MCF 10A (cell line): ENCODE results near the gene SYCP2L. TPM values are rescaled to one million over a fixed set of nuclear protein-coding genes. Genes with fewer than 3 reads are reported as not detected.
A peak's percentile ranks its signal among the peaks of the same experiment; 100 is the strongest.

Source experiments
- BruUV-seq: library from RNA; stranded (reverse); fragments of 400-500 nt; replicated peaks from 2 replicates; lab custom pipeline; 2021; lab: Mats Ljungman, UMichigan
- CTCF ChIA-PET: fragments of 300-600 bp; sonication (Branson Sonifier 250); formaldehyde crosslinking; extraction: SDS; loops from one replicate; lab custom pipeline; 2021; ENCODE audit warnings: antibody characterized with exemption, inconsistent platforms; lab: Yijun Ruan, JAX
- POLR2A ChIA-PET: fragments of 300-600, 350-650 bp; sonication (Branson Sonifier 250); formaldehyde crosslinking; extraction: SDS; loops from one replicate; lab custom pipeline; 2020; ENCODE audit warnings: antibody characterized with exemption, inconsistent platforms; lab: Yijun Ruan, JAX
- DNase-seq: peaks from one replicate; pipeline ENCODE4 v3.0.0-alpha.2; 2018; ENCODE audit not compliant: unreplicated experiment
- H3K27ac Mint-ChIP-seq: one replicate; pipeline ENCODE4 v1.8.0; 2022; ENCODE audit warnings: mild to moderate bottlenecking, low read depth, mixed read lengths; ENCODE audit not compliant: unreplicated experiment
- H3K27me3 Mint-ChIP-seq: one replicate; pipeline ENCODE4 v1.8.0; 2022; ENCODE audit warnings: mixed read lengths; ENCODE audit not compliant: insufficient read depth, unreplicated experiment
- H3K36me3 Mint-ChIP-seq: one replicate; pipeline ENCODE4 v1.8.0; 2022; ENCODE audit warnings: mild to moderate bottlenecking, moderate library complexity, mixed read lengths; ENCODE audit not compliant: insufficient read depth, unreplicated experiment
- H3K4me1 Mint-ChIP-seq: one replicate; pipeline ENCODE4 v1.8.0; 2022; ENCODE audit warnings: mixed read lengths; ENCODE audit not compliant: insufficient read depth, unreplicated experiment
- H3K4me3 Mint-ChIP-seq: one replicate; pipeline ENCODE4 v1.8.0; 2022; ENCODE audit warnings: mild to moderate bottlenecking, moderate library complexity, mixed read lengths; ENCODE audit not compliant: unreplicated experiment
- H3K9me3 Mint-ChIP-seq: one replicate; pipeline ENCODE4 v1.8.0; 2022; ENCODE audit warnings: mixed read lengths; ENCODE audit not compliant: unreplicated experiment
- intact Hi-C: fragments of 100-400 bp; cut with micrococcal nuclease; formaldehyde crosslinking; loops from 2 replicates; pipeline ENCODE4 v1.14.1; 2022
- total RNA-seq: library from RNA; stranded (reverse); gene quantifications from 2 replicates; pipeline ENCODE4 v1.2.3, GENCODE V29; 2022
- TF ChIP-seq, protein P1 (sequence below): fragments of 200-600 bp; IDR thresholded peaks from one replicate; pipeline ENCODE4 v1.8.0; 2022; ENCODE audit warnings: antibody characterized with exemption, mild to moderate bottlenecking; ENCODE audit not compliant: unreplicated experiment

The SYCP2L gene
- total RNA-seq, 1 experiment from 2014 or later: not detected

DNA sequence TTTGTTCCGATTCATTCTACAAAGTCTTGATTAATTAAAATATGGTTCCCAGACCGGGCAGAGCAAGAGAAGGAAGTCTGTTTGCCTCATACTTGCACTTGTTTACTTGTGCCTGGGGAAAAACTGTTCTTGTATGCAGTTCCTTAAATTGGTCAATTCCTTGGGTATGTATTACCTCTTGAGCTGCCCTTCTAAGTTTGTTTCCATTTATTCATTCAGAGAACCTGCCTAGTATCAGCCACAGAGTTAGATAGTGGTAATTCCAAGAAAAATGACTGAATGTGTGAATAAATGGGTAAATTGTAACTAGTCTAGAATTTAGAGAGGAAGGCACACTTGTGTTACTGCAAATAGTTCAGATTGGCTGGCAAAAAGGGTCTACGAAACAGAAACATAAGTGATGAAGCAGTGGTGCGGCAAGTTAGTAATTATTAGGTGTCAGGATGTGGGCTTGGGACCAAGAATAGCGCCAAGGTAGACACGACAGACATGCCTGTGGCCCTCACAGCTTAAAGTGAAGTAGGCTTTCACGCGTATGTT is 48.0 kb upstream of the SYCP2L start:
- TF ChIP-seq, protein P1, sequence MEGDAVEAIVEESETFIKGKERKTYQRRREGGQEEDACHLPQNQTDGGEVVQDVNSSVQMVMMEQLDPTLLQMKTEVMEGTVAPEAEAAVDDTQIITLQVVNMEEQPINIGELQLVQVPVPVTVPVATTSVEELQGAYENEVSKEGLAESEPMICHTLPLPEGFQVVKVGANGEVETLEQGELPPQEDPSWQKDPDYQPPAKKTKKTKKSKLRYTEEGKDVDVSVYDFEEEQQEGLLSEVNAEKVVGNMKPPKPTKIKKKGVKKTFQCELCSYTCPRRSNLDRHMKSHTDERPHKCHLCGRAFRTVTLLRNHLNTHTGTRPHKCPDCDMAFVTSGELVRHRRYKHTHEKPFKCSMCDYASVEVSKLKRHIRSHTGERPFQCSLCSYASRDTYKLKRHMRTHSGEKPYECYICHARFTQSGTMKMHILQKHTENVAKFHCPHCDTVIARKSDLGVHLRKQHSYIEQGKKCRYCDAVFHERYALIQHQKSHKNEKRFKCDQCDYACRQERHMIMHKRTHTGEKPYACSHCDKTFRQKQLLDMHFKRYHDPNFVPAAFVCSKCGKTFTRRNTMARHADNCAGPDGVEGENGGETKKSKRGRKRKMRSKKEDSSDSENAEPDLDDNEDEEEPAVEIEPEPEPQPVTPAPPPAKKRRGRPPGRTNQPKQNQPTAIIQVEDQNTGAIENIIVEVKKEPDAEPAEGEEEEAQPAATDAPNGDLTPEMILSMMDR: no peak
- CTCF ChIA-PET: interaction anchor here (1.0 kb wide), 1 partner anchor 360 kb away, joined by 3 read pairs; no protein-coding TSS in a partner anchor
- POLR2A ChIA-PET: interaction anchor here (0.7 to 1.0 kb wide), 2 partner anchors 12 to 764 kb away, joined by 3 read pairs; no protein-coding TSS in a partner anchor
- no TSS peak for BruUV-seq
- H3K4me3 Mint-ChIP-seq: peak overlapping the region; percentile 74
- intact Hi-C loops: no loop called here
- DNase-seq: no peak
- H3K36me3 Mint-ChIP-seq: no peaks in the 10 kb centered on the region
- H3K27me3 Mint-ChIP-seq: peaks cover 66% of the 10 kb centered on the region
- H3K27ac Mint-ChIP-seq: peak overlapping the region; percentile 66
- H3K4me1 Mint-ChIP-seq: peaks cover 9% of the 10 kb centered on the region
- H3K9me3 Mint-ChIP-seq: no peaks in the 10 kb centered on the region

DNA sequence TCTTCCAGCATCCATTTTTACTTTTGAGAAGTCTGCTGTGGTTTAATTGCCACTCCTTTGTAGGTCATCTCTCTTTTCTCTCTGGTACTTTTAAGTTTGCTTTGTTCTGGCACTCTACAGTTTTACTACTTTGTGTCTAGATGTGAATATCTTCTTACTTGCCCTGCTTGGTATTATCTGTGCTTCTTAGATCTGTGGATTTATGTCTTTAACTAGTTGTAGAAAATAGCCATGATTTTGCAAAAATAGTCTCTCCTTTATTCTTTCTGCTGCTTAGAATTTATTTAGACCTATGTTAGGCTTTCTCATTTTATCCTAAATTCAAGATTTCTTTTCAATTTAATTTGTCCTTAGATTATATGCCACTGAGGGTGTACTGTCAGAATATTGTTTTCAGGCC is 43.3 kb upstream of the SYCP2L start:
- TF ChIP-seq, protein P1: no peak
- POLR2A ChIA-PET: no interaction called here
- Mint-ChIP-seq H3K36me3 (no peaks in the 10 kb centered on the region), H3K9me3 (no peaks in the 10 kb centered on the region), H3K4me1 (peaks cover 4% of the 10 kb centered on the region), H3K4me3 (no peak overlapping the region), H3K27me3 (peaks cover 39% of the 10 kb centered on the region), H3K27ac (no peak overlapping the region)
- intact Hi-C loops: no loop called here
- no TSS peak for BruUV-seq
- CTCF ChIA-PET: no interaction called here
- DNase-seq: no peak

DNA sequence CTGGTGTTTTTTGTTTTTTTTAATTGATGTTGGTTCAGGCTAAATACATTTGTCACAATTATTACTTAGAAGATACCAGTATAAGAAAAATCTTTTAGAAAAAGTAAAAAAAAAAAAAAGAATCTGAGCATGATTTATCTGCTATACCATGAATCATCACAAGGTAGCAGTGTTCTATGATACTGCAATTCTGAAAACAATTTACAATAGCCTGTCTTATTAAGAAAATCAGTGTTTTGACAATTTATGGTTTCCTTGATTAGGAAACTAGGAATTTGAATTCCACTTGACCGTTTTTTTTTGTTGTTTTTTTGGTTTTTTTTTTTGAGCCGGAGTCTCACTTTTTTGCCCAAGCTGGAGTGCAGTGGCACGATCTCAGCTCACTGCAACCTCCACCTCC is 39.2 kb upstream of the SYCP2L start:
- no TSS peak for BruUV-seq
- Mint-ChIP-seq H3K4me3 (no peak overlapping the region), H3K4me1 (no peaks in the 10 kb centered on the region), H3K9me3 (no peaks in the 10 kb centered on the region), H3K27ac (no peak overlapping the region), H3K27me3 (peaks cover 11% of the 10 kb centered on the region), H3K36me3 (no peaks in the 10 kb centered on the region)
- peak; percentile 11 for DNase-seq
- TF ChIP-seq, protein P1: peak; percentile 21
- POLR2A ChIA-PET: no interaction called here
- CTCF ChIA-PET: interaction anchor here (0.6 to 1.8 kb wide), 4 partner anchors 10 to 347 kb away, joined by 3 to 7 read pairs (median 3); no protein-coding TSS in a partner anchor
- intact Hi-C loops: loop anchor here (5.0 kb wide), 1 partner anchor 220 kb away; no protein-coding TSS in a partner anchor

DNA sequence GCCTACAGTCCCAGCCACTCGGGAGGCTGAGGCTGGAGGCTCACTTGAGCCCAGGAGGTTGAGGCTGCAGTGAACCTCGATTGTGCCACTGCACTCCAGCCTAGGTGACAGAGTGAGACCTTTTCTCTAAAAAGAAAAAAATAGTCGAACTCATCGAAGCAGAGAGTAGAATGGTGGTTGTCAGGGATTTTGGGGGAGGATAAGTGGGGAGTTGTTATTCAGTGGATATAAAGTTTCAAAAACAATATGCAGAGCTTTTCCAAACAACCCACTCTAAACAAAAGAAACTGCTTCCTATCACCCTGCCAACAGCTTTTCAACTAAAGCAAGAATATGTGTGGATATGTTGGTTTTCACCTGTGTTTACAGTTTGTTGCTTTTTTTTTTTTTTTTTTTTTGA is 37.0 kb upstream of the SYCP2L start:
- Mint-ChIP-seq H3K9me3 (peaks cover 9% of the 10 kb centered on the region), H3K4me1 (no peaks in the 10 kb centered on the region), H3K36me3 (no peaks in the 10 kb centered on the region), H3K27me3 (peaks cover 11% of the 10 kb centered on the region), H3K27ac (no peak overlapping the region), H3K4me3 (no peak overlapping the region)
- no TSS peak for BruUV-seq
- intact Hi-C loops: loop anchor here (5.0 kb wide), 1 partner anchor 217 kb away; no protein-coding TSS in a partner anchor
- no peak for DNase-seq
- TF ChIP-seq, protein P1: no peak
- ChIA-PET POLR2A (no interaction called here), CTCF (no interaction called here)
